Cardiac fibroblast (primary cell): ENCODE results near the gene PKP1.

Source experiments
- DNase-seq, 2 donors: peaks; one replicate each; pipeline versions ENCODE4 v3.0.0 to v3.0.0-alpha.2; 2010; ENCODE audit warnings: low read depth in 2 of 2
- H3K4me3 ChIP-seq, 2 donors: replicated peaks in 1 of 2; 1 replicate in 1 of 2; 2 replicates in 1 of 2; pipeline ENCODE4 v1.5.1; 2011; ENCODE audit warnings: low read depth in 2 of 2, low read length in 2 of 2, mild to moderate bottlenecking in 2 of 2, moderate library complexity in 1 of 2
- CTCF ChIP-seq: IDR thresholded peaks from one replicate; pipeline ENCODE4 v1.5.1; 2011; ENCODE audit warnings: low read depth, mild to moderate bottlenecking, low read length, inconsistent platforms

Gene PKP1

GRCh38 chr1:201266276-201266675, 17.0 kb upstream of the PKP1 start:
- no peak for DNase-seq
- no peak overlapping the region for H3K4me3 ChIP-seq
- TF ChIP-seq CTCF = no peak

- DNase-seq = peak; percentile 69 to 93
- TF ChIP-seq CTCF = no peak
These were observed 16.5 kb upstream of the PKP1 start for GRCh38 chr1:201266774-201267173.

GRCh38 chr1:201267481-201268229, 15.7 kb upstream of the PKP1 start:
- peak in 1 of 2 donors; percentile 85 for DNase-seq
- no peak overlapping the region for H3K4me3 ChIP-seq
- no peak for TF ChIP-seq CTCF

More at GRCh38 chr1:201266774-201267173, 16.5 kb upstream of the PKP1 start:
- H3K4me3 ChIP-seq = no peak overlapping the region

- no peak overlapping the region for H3K4me3 ChIP-seq
- no peak for TF ChIP-seq CTCF
- peak; percentile 75 to 89 for DNase-seq
These were observed 14.6 kb upstream of the PKP1 start for GRCh38 chr1:201268604-201269151.

GRCh38 chr1:201269281-201269680, 14.0 kb upstream of the PKP1 start:
- TF ChIP-seq CTCF = no peak
- H3K4me3 ChIP-seq = no peak overlapping the region
- no peak for DNase-seq

- no peak overlapping the region for H3K4me3 ChIP-seq
- TF ChIP-seq CTCF = no peak
- DNase-seq = no peak
These were observed 13.4 kb upstream of the PKP1 start for GRCh38 chr1:201269900-201270410.
